ENCODE measurements around the gene KRT78. TPM values are rescaled to one million over a fixed set of nuclear protein-coding genes. Genes with fewer than 3 reads are reported as not detected.

Gene KRT78
- total and polyA plus RNA-seq, 8 donors, result 0.27 to 1.1 (median 0.45) TPM; not detected in 4

- WGBS, 2 donors, result 72 to 79% methylated on average over 7 of the region's 7 CpGs
- no peaks in the 10 kb centered on the region for H3K4me1 ChIP-seq
- DNase-seq (no peak), FAIRE-seq (no peak), ATAC-seq (no peak)
- H3K9me3 ChIP-seq, result no peaks in the 10 kb centered on the region
- H3K27ac ChIP-seq, result no peak overlapping the region
- TF ChIP-seq, protein P1, sequence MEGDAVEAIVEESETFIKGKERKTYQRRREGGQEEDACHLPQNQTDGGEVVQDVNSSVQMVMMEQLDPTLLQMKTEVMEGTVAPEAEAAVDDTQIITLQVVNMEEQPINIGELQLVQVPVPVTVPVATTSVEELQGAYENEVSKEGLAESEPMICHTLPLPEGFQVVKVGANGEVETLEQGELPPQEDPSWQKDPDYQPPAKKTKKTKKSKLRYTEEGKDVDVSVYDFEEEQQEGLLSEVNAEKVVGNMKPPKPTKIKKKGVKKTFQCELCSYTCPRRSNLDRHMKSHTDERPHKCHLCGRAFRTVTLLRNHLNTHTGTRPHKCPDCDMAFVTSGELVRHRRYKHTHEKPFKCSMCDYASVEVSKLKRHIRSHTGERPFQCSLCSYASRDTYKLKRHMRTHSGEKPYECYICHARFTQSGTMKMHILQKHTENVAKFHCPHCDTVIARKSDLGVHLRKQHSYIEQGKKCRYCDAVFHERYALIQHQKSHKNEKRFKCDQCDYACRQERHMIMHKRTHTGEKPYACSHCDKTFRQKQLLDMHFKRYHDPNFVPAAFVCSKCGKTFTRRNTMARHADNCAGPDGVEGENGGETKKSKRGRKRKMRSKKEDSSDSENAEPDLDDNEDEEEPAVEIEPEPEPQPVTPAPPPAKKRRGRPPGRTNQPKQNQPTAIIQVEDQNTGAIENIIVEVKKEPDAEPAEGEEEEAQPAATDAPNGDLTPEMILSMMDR (IDR thresholded peaks at IDR 0.05), result no peak
- H3K4me3 ChIP-seq, result no peak overlapping the region
- H3K27me3 ChIP-seq, result no peaks in the 10 kb centered on the region
- H3K36me3 ChIP-seq, result no peaks in the 10 kb centered on the region
- intact Hi-C loops (cut with DNase I), result no loop called here
Measured at GRCh38 chr12:52819731-52820510, 28.9 kb downstream of the KRT78 start.

GRCh38 chr12:52818887-52819420 is 29.8 kb downstream of the KRT78 start:
- Histone ChIP-seq H3K4me3 (no peak overlapping the region), H3K27ac (no peak overlapping the region), H3K36me3 (no peaks in the 10 kb centered on the region), H3K27me3 (no peaks in the 10 kb centered on the region), H3K9me3 (no peaks in the 10 kb centered on the region), H3K4me1 (no peaks in the 10 kb centered on the region)
- no peak for FAIRE-seq
- DNase-seq, result no peak
- intact Hi-C loops (cut with DNase I), result no loop called here
- TF ChIP-seq, protein P1 (IDR thresholded peaks at IDR 0.05), result no peak
- WGBS, 2 donors, result 58 to 59% methylated on average over 7 of the region's 7 CpGs
- no peak for ATAC-seq

DNA sequence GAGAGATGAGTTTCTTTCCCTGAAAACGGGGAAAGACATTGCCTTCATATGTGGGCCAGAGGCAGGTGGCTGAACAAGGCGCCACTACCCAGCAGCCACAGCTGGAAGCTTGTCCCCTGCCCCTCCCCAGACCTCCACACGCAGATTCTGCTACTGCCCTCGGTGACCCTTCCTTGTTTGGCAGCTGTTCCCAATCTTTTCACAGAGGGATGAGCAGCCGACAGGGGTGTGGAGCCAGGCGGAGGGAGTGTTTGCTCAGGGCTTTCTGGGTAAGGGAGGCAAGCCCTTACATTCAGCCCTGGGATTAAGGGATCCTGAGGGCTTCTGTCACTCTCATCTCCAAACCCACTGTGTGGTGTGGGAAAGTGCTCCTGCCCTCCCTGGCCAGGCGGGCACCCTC is 30.4 kb downstream of the KRT78 start:
- ATAC-seq (no peak), DNase-seq (no peak), FAIRE-seq (no peak)
- TF ChIP-seq, protein P1 (IDR thresholded peaks at IDR 0.05), result no peak
- no peak overlapping the region for H3K27ac ChIP-seq
- H3K36me3 ChIP-seq, result no peaks in the 10 kb centered on the region
- 47 to 51% methylated on average over 7 of the region's 7 CpGs for WGBS, 2 donors
- H3K4me1 ChIP-seq, result no peaks in the 10 kb centered on the region
- no peak overlapping the region for H3K4me3 ChIP-seq
- no peaks in the 10 kb centered on the region for H3K9me3 ChIP-seq
- no peaks in the 10 kb centered on the region for H3K27me3 ChIP-seq
- intact Hi-C loops (cut with DNase I), result no loop called here

DNA sequence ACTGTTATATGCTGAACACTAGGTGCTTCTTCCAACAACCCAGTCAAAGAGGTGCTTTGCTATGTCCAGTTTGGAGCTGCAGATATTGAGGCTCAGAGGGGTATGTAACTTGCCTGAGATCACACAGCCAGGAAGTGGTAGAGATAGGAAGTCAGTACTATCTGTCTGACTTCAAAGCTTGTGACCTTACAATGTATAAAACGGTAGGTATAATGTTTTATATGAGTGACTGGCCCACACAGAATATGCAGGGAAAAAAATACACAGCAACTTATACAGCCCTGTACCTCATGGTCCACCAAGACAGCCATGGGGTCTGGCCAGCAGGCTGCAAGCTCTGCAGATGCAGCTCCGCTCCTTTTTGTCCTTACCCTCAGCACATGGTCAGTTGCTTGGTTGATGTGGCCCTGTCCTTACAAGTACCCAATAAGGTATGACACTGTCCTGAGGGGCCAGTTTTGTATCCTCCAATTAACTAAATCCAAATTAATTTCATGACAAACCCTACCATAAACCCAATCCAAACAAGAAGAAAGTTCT is 31.0 kb downstream of the KRT78 start:
- TF ChIP-seq, protein P1 (IDR thresholded peaks at IDR 0.05), result no peak
- intact Hi-C loops (cut with DNase I), result no loop called here
- ATAC-seq, result no peak
- H3K36me3 ChIP-seq, result no peaks in the 10 kb centered on the region
- no peaks in the 10 kb centered on the region for H3K27me3 ChIP-seq
- no peak for FAIRE-seq
- H3K9me3 ChIP-seq, result no peaks in the 10 kb centered on the region
- no peak overlapping the region for H3K4me3 ChIP-seq
- no peak for DNase-seq
- H3K4me1 ChIP-seq, result no peaks in the 10 kb centered on the region
- WGBS, 2 donors, result 61 to 68% methylated on average over 2 of the region's 2 CpGs
- H3K27ac ChIP-seq, result no peak overlapping the region

Data from pancreas (tissue), 10 donors.